Pons (tissue), 1 donor: ENCODE measurements around the gene CBX2.

Source experiments
- DNase-seq: peaks from one replicate; pipeline ENCODE4 v3.0.0-alpha.2; 2016; ENCODE audit warnings: low spot score

CBX2 gene

DNA sequence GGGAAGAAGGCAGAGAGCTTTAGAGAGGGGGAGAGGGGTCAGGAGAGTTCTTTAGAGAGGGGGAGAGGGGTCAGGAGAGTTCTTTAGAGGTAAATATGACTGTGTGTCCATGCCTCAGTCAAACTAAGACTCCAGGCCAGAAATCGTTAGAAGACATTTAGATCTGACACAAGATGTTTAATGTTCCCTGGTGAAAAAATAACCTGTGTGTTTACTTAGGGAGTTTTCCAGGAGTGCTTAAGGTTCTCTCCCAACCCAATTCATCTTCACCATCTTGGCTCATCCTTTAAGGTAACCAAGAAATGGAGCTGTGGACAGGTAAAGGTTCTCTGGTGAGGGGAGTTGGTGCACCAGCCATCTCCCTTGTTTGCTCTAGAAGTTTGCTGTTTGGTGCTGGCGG is 51.5 kb downstream of the CBX2 start:
- DNase-seq, result no peak

DNA sequence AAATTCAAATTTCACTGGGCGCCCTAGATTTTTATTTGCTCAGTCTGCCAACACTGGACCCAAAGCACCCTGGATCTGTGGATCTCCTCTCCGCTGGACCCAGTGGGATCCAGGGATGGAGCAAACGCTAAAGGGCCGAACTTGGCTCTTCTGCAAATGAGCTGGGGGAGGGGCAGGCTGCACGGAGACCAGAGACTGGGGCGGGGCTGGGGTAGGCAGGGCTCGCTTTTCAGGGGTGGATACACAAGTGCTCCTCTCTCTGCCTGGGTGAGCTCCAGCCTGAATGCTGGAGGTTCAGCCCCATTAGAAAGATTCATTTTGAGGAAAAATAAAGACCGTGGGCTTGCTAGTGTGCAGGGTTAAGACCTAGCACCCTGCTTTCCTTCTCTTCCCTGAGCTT is 52.4 kb downstream of the CBX2 start:
- no peak for DNase-seq

DNA sequence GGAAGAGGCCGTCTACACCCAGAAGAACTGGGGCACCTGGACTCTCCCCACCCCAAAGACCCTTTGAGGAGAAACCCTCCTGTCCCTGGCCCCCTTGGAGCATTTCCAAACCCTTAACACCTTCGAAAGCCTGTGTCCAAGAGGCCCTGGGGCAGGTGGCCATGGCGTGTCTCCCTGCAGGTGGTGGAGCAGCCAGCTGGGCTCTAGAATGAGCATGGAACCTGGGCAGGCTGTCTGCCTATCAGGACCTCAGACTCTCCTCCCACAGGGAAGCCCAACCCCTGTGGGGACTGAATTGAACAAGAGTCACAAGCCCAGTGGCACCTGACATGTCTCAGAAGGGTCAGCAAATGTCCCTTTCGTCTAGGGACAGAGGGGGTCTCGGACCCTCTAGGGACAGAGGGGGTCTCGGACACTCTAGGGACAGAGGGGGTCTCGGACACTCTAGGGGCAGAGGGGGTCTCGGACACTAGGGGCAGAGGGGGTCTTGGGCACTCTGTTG is 52.9 kb downstream of the CBX2 start:
- no peak for DNase-seq

DNA sequence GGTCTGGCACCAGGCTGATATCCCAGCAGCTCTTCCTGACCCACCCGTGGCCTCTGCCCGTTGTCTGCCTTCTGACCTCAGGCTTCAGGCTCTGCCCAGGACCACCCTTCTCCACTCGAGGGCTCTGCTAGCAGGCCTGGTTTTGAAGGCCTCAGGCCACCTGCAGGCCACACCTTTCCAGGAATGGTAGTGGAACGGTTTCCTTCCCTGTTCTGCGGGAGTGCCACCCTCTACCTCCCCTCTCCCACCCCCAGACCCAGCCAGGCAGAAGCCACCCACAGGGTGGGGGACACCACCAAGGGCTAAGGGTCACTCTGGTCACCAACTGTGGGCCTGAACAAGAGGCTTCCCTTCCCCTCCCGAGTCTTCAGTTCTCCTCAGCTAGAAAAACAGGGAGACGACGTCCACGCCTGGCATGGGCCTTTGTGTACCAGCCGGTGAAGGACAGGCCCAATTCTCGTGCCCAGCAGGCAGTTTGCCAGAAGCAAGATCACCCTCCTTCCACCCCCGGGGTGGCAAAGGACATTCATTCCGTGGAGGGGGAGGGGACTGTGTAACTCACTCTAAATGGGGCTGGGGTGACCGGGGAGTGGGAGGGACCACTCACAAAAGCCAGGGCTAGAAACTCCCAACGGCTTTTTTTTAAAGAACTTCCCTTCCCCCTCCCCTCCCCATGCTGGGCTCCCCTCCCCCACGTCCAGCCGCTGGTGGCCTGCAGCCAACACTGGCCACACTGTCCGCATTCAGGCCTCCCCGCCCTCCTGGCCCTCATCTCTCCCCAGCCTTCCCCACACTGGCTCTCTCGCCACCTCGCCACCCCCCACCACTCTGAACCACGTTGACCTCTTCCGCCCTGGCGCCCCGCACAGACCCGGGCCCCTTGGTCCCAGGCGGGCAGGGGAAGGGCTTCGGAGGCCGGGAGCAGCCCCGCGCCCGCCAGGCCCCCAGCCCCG is 53.6 kb downstream of the CBX2 start:
- peak; percentile 73 for DNase-seq

DNA sequence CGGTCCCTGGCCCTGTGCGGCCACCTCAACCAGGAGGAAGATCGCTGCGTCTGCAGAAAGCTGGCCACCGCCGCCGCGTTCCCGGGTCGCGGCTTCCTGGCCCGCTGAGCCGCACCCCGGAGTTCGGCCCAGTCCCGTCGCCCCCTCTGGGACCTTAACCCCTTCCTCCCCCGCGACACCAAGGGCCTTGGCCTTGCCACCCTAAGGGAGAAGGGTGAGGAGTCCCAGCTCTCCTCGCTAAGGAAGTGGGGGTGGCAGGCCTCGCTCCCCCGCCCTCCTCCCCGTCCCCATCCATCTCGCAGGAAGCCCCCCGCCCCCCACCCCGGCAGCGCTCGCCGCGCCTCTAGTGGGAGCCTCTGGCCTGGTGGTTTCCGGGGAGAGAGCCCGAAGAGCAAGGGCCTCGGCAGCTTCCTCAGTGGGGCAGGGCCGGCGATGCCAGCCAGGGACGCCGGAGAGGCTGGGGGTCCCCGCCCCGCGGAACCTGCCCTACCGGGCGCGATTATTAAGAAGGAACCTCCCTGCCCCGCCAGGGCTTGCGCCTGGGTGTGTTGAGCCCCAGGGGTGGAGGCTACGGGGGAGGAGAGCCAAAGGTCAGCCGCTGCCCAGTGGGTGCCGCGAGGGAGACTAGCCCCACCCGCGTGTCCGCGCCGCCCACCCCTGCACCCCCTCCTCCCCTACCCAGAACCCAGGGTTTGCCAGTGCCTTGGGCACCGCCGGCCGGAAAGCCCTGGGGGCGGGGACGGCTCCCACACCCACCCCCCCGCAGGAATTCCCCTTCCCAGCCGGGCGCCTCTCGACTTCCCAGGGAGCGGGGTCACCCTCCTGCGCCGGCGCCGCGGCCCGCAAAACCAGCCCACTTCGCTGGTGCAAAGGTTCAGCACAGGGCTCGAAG is 54.5 kb downstream of the CBX2 start:
- DNase-seq, result no peak

DNA sequence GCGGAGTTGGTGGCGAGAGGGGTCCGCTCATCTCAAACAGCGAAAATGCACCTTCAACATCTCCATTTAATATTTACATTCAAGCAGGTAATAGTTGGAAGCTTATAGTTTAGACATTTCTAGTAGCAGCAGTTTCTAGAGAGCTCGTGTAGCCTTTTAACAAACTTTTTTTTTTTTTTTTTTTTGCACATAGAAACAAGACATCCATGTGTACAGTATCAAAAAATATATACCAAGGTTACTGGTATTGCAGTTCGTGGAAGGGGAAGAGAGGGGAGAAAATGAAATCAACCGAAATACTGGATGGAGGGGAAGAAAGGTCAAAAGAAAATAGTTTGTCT is 55.1 kb downstream of the CBX2 start:
- DNase-seq, result no peak

DNA sequence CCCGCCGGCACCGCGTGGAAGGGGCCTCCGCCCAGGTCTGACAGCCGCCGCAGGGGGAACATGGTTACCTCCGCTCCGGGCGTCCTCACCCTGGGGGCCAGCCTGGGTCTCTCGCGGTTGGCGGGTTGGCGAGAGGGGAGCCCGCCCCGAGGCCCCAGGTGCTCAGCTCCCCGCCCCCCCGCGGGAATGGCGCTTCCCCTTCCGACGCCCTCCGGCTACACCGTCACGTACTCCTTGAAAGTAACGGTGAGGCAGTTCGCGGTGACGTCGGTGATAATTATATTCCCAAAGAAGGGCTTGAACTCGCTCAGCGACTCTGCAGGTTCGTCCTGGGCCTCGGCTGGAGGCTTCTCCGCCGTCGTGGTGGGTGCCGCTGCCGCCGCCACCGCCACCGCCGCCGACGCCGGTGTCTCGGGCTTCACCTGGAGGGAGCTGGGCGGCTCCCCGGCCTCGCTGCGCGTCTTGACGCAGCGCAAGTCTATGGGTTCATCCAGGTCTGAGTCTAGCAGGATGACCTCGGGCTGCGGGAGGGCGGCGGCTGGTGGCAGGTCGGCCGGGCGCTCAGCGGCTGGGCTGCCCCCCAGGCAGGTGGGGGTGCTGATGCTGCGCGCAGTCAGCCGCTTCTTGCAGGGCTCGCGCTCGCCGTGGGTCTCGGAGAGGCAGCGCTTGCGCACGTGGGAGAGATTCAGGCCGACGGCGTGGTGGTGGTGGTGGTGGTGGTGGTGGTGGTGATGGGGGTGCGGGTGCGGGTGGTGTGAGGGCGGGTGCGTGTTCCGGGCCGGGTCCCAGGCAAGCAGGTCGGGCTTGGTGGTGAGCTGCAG is 56.0 kb downstream of the CBX2 start:
- DNase-seq, result no peak

DNA sequence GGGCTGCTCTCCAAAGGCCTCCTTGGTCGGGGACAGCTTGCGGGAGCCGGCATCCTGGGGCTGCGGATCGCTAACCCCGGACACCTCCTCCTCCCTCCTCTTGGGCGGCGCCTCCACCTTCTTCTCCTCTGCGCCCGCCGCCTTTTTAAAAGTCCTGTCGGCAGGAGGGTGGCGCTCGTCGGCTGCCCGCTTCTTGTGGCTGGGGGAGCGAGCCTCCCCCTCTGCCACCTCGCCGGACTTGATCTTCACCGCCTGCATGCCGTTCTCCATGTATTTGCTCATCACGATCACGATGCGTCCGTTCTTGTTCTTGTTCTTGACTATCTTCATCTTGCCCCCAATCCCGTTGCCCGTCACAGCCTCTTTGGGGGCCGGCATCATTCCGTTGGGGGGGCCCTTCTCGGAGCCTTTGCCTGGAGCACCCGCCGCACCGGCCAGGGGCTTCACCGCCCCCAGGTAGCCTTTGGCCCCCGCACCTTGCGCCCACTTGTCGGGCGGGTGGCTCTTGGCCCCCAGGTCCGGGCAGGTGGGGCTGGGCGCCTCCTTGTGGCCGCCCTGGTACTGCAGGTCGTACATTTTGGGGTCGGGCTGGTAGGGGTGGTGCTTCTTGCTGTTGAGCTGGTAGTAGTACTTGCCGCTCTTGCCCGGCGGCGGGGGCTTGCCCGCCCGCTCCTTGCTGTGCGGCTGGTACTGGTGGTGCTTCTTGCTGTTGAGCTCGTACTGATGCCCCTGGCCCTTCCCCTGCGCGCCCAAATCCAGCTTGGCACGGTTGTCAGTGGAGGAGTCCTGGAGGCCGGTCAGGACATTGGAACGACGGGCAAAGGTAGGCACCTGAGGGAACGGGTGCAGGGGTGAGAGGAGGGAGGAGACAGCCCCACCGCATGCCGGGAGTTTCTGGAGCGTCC is 56.9 kb downstream of the CBX2 start:
- no peak for DNase-seq

DNA sequence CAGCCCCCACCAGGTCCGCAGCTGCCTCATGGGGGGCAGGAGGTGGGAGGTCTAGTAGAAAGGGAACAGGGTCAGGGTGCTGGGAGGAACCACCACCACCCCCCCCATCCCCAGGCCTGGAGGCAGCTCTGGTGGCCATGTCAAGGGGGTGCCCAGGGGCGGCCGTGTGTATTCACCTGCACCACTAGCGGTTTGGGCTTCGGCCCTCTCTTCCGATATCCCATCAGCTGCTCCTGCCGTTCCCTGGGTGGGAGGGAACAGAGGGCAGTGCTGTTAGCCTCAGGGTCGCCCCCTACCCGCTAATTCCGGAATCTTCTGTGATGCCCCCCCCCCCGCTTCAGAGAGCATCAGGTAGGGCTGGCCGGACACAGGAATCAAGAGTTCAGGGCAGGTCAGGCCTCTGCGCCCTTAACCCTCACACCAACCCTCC is 57.5 kb downstream of the CBX2 start:
- no peak for DNase-seq

DNA sequence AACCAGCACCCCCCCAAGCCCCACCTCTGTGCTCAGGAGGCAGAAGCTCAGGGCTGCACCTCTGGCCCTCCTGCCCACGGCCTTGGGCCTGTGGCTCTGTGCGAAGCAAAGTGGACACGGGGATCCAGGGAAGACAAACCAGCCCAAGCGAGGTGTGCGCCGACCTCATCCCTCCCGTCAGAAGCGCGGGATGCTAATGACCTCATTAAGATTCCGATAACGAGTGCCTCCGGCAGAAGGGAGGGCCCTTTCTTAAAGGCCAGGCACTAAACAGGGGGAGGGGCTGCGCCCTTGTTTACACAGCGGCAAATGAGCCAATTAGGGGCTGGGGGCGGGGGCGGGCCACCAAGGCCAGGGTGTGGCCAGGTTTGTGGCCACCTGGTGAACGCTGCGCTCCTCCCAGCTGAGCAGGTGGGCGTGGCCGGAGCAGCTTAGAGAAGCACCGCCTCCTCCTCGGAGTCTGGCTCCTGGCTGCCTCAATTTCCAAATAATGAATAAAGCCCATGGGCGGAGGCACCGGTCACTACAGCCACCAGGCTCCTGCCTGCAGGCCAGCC is 58.1 kb downstream of the CBX2 start:
- no peak for DNase-seq

DNA sequence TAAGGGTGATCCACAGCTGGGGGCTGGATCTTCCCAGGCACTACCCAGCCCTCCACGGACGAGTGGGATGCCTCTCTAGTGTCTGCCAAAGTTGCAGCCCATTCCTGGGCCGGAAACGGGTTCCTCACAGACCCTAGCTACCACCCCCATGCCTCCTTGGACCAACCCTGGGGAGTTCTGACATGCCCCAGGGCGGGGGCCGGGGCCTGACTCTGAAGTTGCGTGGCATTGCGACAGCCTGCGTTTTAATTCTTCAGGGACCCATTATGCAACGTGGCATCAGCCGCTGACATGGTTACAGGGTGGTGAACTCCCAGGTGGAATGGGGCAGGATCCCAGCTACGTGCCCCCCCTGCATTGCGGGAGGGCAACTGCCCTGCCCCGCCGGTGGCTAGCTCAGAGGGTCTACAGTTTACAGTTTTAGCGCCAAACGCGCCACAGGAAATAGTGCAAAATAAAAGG is 58.6 kb downstream of the CBX2 start:
- DNase-seq, result no peak

DNA sequence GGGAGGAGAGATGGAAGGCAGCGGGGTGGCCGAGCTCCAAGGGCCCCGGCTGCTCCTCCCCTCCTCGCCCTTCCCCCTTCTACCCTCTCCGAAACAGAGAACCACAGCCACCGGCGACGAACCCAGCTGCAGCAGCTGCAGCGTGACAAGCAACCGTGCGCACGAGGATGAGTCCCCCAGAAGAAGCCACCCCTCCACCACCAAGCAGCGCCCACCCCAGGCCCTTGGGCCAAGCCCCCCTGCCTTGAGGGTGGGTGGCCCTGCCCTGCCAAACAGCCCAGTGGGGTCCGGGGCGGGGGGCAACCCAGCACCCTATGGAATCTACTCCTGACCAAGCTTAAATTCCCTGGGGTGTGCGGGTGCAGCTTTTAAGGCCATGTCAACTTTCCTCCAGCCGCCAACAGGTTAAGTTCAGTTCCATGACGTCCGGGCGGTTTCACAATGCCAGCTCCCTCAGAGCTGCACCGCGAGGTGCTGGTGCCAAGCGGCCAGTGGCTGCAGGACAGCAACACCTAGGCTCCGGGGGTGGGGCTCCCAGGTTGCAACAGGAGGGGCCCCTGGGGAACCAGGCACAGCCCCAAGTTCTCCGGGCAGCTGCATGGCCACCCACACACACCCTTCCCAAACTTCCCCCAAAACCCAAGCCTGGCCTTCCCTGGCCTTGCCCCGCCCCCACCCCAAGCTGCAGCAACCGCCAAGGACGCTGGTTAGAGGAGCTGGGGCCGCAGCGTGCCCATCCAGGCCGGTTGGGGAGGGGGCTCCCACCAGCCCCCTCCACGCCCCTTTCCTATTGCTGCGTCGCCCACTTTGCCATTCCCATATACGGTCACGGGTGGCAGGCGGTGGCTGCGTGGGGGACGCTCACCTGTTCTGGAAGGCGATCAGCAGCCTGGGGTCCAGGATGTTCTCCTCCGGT is 59.3 kb downstream of the CBX2 start:
- DNase-seq, result peak; percentile 28
